GM15510 (cell line): ENCODE measurements around the gene KCTD20.

Experiments
- POLR2A ChIP-seq: IDR thresholded peaks from 3 replicates; pipeline ENCODE4 v1.6.1; 2011; ENCODE audit warnings: borderline replicate concordance; ENCODE audit not compliant: insufficient read length; ENCODE audit errors: extremely low read depth

The KCTD20 gene

DNA sequence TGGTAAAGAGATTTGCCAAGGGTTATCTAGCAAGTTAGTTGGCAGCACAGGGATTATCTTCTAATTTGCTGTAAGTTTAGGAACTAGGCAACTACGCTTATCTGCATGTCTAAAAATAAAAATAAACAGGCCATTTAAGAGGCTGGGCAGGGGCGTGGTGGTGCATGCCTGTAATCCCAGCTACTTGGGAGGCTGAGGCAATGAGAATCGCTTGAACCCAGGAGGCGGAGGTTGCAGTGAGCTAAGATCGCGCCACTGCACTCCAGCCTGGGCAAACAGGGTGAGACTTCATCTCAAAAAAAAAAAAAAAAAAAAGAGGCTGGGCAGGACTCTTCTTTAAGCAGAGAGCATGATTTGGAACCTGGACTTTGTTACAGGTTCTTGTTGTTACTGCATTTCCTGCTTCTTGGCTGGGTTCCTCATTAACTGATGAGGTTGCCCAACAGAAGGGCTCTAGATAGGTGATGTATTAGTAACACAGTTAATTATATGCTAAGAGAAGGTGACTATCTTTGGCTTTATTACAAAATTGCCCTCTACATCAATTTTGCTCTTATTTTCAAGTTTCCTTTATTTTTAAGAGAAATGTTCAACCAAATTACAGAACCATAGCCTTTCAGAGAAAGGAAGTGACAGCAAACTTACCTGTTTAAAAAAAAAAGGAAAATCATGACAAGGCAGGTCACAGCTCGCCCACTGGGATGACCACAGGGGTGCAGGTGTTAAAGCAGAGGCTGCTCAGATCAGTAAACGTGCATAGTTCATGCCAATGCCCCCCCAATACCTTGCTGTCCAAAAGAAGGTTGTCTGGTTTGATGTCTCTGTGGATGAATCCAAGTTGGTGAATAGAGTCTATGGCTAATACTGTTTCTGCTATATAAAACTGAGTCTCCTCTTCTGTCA lies 72.0 kb downstream of the KCTD20 start:
- TF ChIP-seq POLR2A: no peak

DNA sequence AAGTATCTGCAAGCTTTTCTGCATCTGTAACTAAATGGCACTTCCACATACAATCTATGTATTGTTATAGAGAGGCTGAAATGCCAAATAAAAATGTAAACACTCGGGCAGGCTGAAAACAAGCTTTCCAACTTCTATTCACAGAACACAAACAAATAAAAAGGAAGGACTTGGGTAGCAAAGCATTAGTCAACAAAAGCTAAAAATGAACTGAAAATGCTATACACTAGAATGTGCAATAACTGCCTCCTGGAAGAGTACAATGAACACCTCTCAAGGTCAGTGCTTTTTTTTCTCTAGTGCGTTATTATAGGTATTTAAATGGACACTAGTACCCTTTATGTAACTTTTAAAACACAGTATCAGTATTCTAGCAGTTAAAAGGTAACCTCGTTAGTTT lies 73.0 kb downstream of the KCTD20 start:
- no peak for TF ChIP-seq POLR2A

DNA sequence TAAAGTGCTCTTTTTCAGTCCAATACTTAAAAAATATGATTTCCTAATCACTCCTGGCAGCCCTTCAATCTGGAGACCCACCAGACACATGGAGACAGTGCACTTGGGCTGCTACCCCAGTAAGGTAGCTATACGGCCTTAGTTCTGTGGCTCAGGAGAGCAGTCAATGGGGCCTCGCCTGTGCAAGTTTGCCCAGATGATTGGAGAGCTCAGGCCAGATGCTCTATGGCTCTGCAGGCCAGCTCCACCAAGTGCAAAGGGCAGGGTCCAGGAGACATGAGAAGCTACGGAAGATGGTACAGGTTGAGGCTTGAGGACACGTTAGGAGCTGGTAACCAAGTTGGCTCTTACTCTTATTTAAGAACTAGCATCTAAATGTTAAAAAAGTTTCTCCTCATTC lies 73.8 kb downstream of the KCTD20 start:
- no peak for TF ChIP-seq POLR2A

DNA sequence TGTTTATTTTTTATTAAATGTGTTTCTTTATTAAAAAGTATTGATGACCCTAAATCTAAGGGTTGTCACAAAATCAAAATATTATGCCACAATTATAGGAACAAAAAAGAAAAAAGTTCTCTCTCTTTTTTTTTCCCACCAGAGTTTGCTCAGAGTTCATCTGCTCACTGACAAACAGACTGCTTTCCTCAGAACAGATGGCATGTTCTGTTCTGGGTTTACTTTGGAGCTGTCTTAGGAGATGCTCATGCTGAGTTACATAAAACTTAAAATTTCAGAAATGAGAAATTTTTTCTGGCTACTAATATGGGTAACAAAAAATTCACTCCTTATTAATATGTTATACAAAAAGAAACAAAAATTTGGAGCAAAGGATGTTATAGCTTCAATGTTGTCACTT lies 74.2 kb downstream of the KCTD20 start:
- TF ChIP-seq POLR2A: no peak

DNA sequence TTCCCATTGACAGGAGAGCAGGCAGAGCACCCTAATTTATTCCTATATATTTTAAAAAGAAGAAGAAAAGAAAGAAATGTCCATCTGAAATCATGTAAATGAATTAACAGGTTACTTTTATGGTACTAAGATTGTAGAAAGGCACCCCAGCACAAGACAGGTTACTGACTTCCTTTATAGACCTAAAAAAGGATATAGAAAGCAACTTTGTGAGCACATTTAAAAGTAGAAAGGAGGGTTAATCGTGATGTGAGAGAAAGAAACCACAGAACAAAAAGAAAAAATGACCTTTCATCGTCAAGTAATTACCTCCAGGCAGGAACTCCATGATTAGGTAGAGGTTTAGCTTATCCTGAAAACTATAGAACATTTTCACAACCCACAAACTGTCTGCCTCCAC lies 74.6 kb downstream of the KCTD20 start:
- TF ChIP-seq POLR2A: no peak

DNA sequence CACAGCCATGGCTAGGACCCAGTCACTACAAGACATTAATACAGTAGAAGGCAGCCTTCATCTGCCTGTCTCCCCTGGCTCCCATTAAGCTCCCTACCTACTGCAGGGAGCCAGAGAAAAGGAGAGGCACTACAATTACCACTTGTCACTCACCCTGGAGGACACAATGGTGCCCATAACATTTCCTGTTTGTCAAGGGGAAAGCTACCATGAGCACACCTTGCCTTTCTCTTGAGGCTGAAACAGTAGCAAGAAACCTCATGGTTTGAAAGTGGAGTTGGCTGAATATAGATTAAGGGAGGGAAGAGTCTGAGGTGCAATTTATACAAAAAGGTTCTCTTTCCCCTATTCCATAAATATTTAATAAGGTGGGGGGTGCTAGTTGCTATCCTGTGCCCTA lies 76.6 kb downstream of the KCTD20 start:
- no peak for TF ChIP-seq POLR2A

DNA sequence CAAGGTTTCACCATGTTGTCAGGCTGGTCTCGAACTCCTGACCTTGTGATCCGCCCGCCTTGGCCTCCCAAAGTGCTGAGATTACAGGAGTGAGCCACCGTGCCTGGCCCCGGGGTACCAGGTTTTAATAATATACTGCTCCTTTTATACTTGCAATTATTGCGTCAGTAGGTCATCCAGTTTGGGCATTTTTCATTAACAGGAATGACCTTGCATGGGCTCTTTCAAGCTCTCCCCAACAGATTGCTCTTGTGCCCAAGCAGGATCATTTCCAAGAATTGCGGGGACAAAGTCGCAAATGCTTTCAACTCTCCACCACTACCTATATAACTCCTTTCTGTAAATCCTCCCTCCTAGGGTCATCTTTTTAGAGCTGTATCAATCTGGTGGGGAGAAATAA lies 80.7 kb downstream of the KCTD20 start:
- TF ChIP-seq POLR2A: no peak

DNA sequence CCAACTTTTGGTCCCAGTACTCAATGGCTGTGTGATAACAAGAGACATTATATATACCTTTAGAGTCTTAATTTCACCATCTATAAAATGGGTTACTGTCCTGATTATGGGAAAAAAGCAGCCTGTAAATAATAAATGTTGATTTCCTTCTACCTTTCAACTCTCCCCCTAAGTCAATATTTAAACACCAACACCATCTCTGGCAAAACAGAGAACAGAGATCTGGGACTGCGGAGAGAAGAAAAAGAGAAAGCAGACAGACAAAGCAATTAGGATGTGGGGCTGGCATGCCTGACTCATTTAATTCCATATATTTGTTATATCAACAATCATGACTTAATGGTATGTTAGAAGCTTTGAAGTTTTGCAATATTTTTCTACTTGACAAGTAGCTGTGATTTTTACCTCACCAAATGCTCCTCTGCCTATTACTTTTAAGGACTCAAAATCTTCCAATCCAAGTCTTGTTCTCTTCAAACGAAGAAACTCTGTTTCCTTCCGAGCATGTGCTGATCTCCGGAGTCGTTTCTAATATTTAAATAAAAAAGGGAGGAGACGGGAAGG lies 81.2 kb downstream of the KCTD20 start:
- no peak for TF ChIP-seq POLR2A

DNA sequence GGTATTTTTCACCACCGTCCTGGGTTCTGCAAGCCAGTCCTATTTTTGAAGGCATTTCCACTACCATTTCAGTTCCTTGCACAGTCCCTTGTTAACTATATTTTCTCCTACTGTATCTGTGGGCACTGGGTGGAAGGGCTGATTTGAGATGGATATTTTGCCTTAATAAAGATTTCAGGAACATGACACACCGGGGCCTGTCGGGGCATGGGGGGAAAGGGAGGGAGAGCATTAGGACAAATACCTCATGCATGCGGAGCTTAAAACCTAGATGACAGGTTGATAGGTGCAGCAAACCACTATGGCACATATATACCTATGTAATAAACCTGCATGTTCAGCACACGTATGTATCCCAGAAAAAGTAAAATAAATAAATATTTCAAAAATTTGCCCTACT lies 82.1 kb downstream of the KCTD20 start:
- no peak for TF ChIP-seq POLR2A

DNA sequence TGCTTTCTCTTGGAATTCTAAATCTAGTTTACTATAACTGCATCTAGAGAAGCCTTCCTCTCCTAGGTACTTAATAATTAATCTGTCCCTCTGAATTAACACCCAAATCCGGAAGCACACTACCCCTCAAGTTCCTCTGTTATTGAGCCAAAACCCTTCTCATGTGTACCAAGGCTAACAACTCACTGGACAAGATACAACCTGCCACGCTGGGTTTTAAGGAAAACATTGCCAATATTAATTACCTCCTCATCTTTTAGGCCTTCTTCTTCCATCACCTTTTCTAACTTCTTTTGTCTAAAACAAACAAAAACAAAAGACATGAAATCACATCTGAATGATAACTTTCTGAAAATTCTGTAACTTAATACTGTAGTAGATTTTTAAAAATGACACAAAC lies 82.5 kb downstream of the KCTD20 start:
- no peak for TF ChIP-seq POLR2A

DNA sequence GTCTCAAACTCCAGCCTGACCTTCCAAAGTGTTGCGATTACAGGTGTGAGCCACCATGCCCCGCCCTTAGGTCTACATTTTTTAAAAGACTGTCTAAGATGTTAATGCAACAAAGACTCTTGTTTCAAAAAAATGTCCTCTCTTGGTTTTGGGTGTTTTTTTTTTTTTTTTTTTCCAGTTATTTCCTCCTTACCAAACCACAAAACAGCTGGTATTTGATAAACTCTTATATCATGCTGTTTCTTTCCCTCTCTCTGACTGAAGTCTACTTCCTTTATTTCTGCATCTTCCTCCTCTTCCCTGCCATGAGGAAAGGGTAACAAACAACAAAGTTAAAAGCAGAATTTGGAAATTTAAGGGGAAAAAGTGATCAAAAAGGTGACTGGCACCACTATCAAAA lies 83.3 kb downstream of the KCTD20 start:
- no peak for TF ChIP-seq POLR2A

DNA sequence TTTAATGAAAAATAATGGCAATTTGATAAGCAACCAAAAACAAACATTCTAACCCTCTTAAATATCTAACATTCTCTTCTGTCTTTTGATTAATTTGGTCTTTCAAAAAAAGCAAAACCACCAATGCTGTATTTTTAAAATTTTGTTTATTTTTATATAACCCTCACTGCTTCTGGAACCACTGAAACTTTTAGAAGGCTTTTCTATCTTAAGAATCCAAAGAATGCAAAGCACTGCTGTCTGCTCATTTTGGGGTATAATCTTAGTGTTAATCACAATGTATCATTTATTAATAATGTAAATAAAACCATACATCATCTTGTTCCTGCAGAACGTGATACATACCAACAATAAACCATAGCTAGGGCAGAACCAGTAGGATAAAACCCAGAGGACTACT lies 90.5 kb downstream of the KCTD20 start:
- no peak for TF ChIP-seq POLR2A

DNA sequence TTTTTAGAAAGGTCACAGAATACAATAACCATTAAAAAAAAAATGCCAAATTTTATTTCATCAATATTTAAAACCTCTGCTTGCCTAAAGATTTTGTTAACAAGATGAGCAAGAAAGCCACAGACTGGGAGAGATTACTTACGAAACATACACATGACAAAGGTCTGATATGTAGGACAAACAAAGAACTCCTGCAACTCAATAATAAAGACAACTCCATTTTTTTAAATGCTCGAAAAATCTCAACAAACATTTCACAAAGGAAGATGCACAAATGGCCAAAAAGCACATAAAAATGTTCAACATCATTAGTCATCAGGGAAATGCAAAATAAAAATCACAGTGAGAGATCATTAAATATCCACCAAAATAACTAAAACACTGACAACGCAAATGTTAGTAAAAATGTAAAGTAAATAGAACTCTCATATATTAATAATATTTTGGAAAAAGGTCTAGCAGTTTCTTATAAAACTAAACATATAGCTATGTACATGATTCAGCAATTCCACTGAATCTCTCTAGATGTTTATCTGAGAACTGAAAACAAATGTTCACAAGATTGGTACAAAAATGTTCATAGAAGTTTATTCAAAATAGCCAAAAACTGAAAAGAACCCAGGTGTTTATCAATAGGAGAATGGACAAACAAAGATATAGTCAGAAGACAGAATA lies 94.2 kb downstream of the KCTD20 start:
- no peak for TF ChIP-seq POLR2A

DNA sequence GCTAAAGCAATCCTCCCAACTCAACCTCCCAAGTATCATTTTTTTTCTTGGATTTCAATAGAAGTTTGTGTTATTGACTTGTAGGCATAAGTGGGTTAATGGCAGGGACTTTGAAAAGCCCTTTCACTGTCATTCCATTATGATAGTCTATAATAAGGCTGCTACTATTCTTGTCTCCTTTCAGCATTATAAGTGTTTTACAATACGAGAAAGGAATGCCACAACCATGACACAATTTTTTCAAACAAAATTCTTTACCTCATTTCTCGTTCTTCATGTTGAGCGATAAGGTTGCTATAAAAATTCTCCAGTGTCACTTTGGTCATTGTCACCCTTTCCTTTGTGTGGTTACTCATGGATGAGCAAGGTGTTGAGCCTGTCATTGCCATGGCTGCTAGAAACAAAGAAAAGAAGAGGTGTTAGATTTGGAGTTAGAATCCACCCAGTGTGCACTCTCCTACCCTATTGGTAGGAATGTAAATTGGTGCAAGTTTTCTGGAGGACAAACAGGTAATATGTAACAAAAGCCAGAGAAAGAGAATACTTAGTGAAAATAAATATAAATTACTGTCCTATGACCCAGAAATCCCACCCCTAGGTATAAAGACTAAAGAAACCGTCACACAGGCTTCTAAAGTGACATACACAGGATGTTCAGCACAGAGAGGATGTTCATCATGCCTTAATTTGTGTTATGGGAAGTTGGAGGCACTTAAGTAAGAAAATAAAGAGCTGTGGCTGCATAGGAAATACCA lies 97.2 kb downstream of the KCTD20 start:
- no peak for TF ChIP-seq POLR2A
